Pancreas (tissue), 10 donors: ENCODE results near the gene RNF144A. TPM values are rescaled to one million over a fixed set of nuclear protein-coding genes. Genes with fewer than 3 reads are reported as not detected.

Source experiments
- ATAC-seq, 4 donors: fragments of 200-7000 bp; cut with Tn5 transposase; one replicate each; pipeline versions ENCODE4 v1.8.0 to v1.9.1; 2020; ENCODE audit warnings: mild to moderate bottlenecking in 4 of 4, moderate library complexity in 4 of 4
- DNase-seq, 6 donors: peaks; one replicate each; pipeline ENCODE4 v3.0.0-alpha.2; 2020
- FAIRE-seq: peaks from 2 replicates; lab custom pipeline; 2012; peaks lifted over from hg19 to GRCh38; lab: Jason Lieb, UNC
- H3K27ac ChIP-seq, 4 donors: fragments of 200-600 bp; sonication (generic); 1 replicate in 3 of 4; 2 replicates in 1 of 4; pipeline versions ENCODE4 v1.5.0 to v1.8.0; 2020
- H3K27me3 ChIP-seq, 4 donors: fragments of 200-600 bp; one replicate each; pipeline ENCODE4 v1.8.0; 2021
- H3K36me3 ChIP-seq, 3 donors: fragments of 200-600 bp; sonication (generic) in 1 of 3; one replicate each; pipeline versions ENCODE4 v1.5.0 to v1.8.0; 2020 to 2021
- H3K4me1 ChIP-seq, 3 donors: fragments of 200-600 bp; one replicate each; pipeline ENCODE4 v1.8.0; 2021
- H3K4me3 ChIP-seq, 4 donors: fragments of 200-600 bp; sonication (generic) in 2 of 4; one replicate each; pipeline versions ENCODE4 v1.5.0 to v1.8.0; 2020 to 2021
- H3K9me3 ChIP-seq, 4 donors: fragments of 200-600 bp; one replicate each; pipeline ENCODE4 v1.8.0; 2021
- WGBS, 2 donors: extraction: QIAGEN DNeasy Blood & Tissue Kit; methylation state at CpG; one replicate each; pipeline ENCODE4 v1.1.7; 2013; 5-methylcytosine and 5-hydroxymethylcytosine counted together
- intact Hi-C, 3 donors: fragments of 100-400 bp; cut with DNase I; formaldehyde crosslinking; loops; one replicate each; pipeline versions ENCODE4 v1.11.1 to v1.14.2; 2022
- polyA plus RNA-seq, 2 donors: library from polyadenylated mRNA; stranded (reverse); fragments of 200-250 nt; gene quantifications; one replicate each; pipeline ENCODE4 v1.2.3, GENCODE V29; 2013
- total RNA-seq, 6 donors: library from RNA; stranded (reverse); fragmentation: NEBNext Ultra II Directional in 4 of 6; extraction: Animal tissue kit (Norgen Biotek cat#: 25700) in 4 of 6; gene quantifications; one replicate each; pipeline versions ENCODE4 v1.2.1 to v1.2.4, GENCODE V29; 2021 to 2023
- TF ChIP-seq, protein P1 (sequence below), 4 donors: fragments of 200-600 bp; sonication (generic) in 3 of 4; IDR thresholded peaks; one replicate each; pipeline versions ENCODE4 v1.5.0 to v1.8.0; 2021; ENCODE audit warnings: antibody characterized with exemption in 4 of 4
- donor health status: healthy with polysubstance abuse.
- donor health status: DM: no; HTN: no; CAD: no; lungs with moderate emphysema.
- donor health status: DM: no; HTN: no; CAD: no.
- donor health status: control.
- donor health status: control.
- donor health status: Bipolar disorder and iron deficiency.
- donor health status: DM: yes; HTN: yes; CAD: no.
- donor health status: DM: no; HTN: no; CAD: no.
- donor health status: DM: no; HTN: no; CAD: no.
- donor health status: DM: yes; HTN: yes; CAD: no.

Gene RNF144A
- total and polyA plus RNA-seq, 8 donors, result 9.4 to 78.7 (median 34.1) TPM

DNA sequence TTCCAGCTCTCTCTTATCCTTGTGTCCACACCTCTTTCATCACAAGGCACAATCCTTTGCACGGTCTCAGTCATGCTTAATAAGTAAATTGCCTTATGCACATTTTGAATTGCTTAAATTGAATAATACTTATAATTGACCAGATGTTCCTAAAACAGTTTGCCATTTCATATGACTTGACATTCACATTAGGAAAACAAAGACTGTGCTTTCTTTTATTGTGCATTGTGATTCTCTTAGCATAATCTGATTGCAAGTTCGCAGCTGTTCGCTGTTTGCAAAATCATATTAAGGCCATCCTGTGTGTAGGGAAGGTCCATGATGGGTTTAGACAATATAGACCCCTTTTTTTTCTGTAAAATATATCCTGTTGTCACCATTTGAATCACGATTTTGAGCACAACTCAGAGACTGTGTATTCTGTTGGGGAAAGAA is 75.6 kb downstream of the RNF144A start:
- TF ChIP-seq, protein P1, sequence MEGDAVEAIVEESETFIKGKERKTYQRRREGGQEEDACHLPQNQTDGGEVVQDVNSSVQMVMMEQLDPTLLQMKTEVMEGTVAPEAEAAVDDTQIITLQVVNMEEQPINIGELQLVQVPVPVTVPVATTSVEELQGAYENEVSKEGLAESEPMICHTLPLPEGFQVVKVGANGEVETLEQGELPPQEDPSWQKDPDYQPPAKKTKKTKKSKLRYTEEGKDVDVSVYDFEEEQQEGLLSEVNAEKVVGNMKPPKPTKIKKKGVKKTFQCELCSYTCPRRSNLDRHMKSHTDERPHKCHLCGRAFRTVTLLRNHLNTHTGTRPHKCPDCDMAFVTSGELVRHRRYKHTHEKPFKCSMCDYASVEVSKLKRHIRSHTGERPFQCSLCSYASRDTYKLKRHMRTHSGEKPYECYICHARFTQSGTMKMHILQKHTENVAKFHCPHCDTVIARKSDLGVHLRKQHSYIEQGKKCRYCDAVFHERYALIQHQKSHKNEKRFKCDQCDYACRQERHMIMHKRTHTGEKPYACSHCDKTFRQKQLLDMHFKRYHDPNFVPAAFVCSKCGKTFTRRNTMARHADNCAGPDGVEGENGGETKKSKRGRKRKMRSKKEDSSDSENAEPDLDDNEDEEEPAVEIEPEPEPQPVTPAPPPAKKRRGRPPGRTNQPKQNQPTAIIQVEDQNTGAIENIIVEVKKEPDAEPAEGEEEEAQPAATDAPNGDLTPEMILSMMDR (IDR thresholded peaks at IDR 0.05), result no peak
- Histone ChIP-seq H3K36me3 (no peaks in the 10 kb centered on the region), H3K4me1 (peaks cover 3 to 16% (median 3%) of the 10 kb centered on the region in 3 donors), H3K4me3 (no peak overlapping the region), H3K27ac (peak overlapping the region in 1 of 4 donors; percentile 12), H3K9me3 (no peaks in the 10 kb centered on the region), H3K27me3 (no peaks in the 10 kb centered on the region)
- WGBS, 2 donors, result 63 to 67% methylated on average over 4 of the region's 4 CpGs
- FAIRE-seq, result no peak
- intact Hi-C loops, result no loop called here
- DNase-seq, result no peak
- no peak for ATAC-seq

DNA sequence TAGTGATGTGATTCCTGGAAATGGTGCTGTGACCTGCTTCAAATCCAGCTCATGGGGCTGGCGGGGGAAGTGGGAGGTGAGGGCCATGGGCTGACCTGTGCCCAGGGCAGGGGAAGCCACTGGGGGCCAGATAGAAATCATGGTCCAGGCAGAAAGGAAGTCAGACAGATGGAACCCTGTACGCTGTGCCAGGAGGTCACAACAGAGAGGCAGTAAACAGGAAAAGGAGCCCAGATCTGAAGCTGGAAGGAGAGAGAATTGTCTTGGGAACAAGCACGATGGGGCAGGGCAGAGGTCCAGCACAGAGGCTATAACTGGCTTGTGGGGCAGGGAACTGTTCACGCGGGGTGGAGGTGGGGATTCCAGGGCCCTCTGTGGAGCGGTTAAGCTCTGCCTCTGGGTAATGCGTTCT is 76.0 kb downstream of the RNF144A start:
- Histone ChIP-seq H3K4me1 (peaks cover 3 to 17% (median 6%) of the 10 kb centered on the region in 3 donors), H3K27me3 (no peaks in the 10 kb centered on the region), H3K36me3 (no peaks in the 10 kb centered on the region), H3K9me3 (no peaks in the 10 kb centered on the region), H3K4me3 (no peak overlapping the region), H3K27ac (peak overlapping the region in 1 of 4 donors; percentile 12)
- intact Hi-C loops, result no loop called here
- TF ChIP-seq, protein P1 (IDR thresholded peaks at IDR 0.05), result no peak
- WGBS, 2 donors, result 55 to 61% methylated on average over 7 of the region's 7 CpGs
- DNase-seq (peak in 1 of 6 donors; percentile 49), FAIRE-seq (no peak), ATAC-seq (peak; percentile 36 to 69 (median 50))

DNA sequence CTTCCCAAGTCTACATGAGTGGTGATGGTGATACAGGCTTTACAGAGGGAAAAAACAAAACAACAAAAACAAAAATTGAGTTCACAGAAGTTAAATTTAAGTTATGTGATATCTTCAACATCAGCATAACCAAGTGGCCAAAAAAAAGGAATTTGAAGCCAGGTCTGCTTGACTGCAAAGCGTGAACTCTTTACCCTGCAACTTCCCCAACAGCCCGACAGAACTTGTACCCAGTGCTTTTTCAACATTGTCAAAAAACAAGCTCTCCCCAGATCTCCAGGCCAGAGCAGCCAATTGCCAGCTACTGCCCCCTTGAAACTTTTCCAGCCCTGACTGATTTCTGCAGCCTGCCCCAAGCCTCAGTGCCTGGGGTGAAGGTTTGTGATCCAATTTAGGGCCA is 76.7 kb downstream of the RNF144A start:
- no peaks in the 10 kb centered on the region for H3K9me3 ChIP-seq
- no peak overlapping the region for H3K4me3 ChIP-seq
- no peak for ATAC-seq
- peaks cover 3 to 22% (median 10%) of the 10 kb centered on the region in 3 donors for H3K4me1 ChIP-seq
- TF ChIP-seq, protein P1 (IDR thresholded peaks at IDR 0.05), result no peak
- no peak for DNase-seq
- intact Hi-C loops, result no loop called here
- WGBS, 2 donors, result 76% methylated on average over 2 of the region's 2 CpGs
- H3K36me3 ChIP-seq, result no peaks in the 10 kb centered on the region
- no peak for FAIRE-seq
- H3K27ac ChIP-seq, result no peak overlapping the region
- no peaks in the 10 kb centered on the region for H3K27me3 ChIP-seq

DNA sequence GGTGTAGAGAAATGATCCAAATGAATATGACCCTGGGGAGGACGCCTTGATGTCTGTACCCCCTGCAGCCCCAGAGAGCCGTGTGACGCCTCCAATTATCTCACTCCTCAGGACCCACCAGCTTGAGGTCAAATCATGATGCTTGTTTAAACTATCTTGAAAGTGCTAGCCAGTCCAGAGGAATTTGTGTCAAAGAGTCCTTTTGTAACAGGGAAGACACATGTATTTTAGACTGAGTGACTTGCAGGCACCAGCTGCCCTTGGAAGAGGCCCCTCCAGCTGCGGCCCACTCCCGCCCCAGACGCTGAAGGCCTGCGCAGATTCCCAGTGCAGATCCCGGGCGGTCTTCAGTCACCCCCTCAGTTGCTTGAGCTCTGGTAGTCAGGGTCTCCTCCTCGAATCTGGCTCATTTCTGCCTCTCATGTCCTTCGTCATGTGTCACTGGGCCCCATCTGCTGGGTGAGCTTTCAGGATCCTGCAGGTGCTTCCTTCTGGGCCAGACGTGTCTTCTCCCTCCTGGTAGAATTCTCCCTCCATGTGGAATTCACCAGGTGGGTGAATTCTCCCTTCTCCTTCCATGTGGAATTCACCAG is 77.4 kb downstream of the RNF144A start:
- no peak overlapping the region for H3K27ac ChIP-seq
- H3K27me3 ChIP-seq, result no peaks in the 10 kb centered on the region
- intact Hi-C loops, result no loop called here
- FAIRE-seq, result no peak
- no peak for ATAC-seq
- no peaks in the 10 kb centered on the region for H3K36me3 ChIP-seq
- no peaks in the 10 kb centered on the region for H3K9me3 ChIP-seq
- TF ChIP-seq, protein P1 (IDR thresholded peaks at IDR 0.05), result no peak
- no peak for DNase-seq
- 87 to 90% methylated on average over 12 of the region's 12 CpGs for WGBS, 2 donors
- peaks cover 3 to 28% (median 10%) of the 10 kb centered on the region in 3 donors for H3K4me1 ChIP-seq
- H3K4me3 ChIP-seq, result no peak overlapping the region

DNA sequence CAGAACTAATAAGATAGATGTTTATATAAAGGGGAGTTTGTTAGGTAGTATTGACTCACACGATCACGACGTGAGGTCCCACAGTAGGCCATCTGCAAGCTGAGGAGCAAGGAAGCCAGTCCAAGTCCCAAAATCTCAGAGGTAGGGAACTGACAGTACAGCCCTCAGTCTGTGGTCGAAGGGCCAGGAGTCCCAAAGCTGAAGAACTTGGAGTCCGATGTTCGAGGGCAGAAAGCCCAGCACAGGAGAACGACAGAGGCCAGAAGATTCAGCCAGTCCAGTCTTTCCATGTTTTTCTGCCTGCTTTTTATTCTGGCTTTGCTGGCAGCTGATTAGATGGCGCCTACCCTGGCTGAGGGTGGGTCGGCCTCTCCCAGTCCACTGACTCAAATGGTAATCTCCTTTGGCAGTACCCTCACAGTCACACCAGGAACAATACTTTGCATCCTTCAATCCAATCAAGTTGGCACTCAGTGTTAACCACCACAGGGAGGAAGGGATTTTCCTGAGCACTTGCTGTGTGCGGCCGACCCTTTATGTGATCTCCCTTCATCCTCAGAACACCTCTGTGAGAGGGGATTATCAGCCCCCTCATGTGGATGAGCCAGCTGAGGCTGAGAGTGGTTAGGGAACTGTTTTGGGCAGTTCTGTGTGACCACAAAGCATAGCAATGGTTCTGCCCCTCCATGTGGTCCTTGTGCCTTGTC is 78.3 kb downstream of the RNF144A start:
- ATAC-seq (no peak), FAIRE-seq (no peak), DNase-seq (no peak)
- intact Hi-C loops, result no loop called here
- H3K9me3 ChIP-seq, result no peaks in the 10 kb centered on the region
- H3K4me3 ChIP-seq, result no peak overlapping the region
- 84 to 87% methylated on average over 11 of the region's 11 CpGs for WGBS, 2 donors
- peaks cover 3 to 28% (median 10%) of the 10 kb centered on the region in 3 donors for H3K4me1 ChIP-seq
- TF ChIP-seq, protein P1 (IDR thresholded peaks at IDR 0.05), result no peak
- H3K36me3 ChIP-seq, result no peaks in the 10 kb centered on the region
- no peak overlapping the region for H3K27ac ChIP-seq
- H3K27me3 ChIP-seq, result no peaks in the 10 kb centered on the region
